DLD1 (cell line): Measurements from ENCODE around the gene SLC2A5.
"Not testable (repeated sequence)": the region's sequence is repeated elsewhere in the genome, so short reads cannot be mapped to it uniquely, and the experiment has no call there.

Experiments used
- in situ Hi-C: cut with HindIII; loops from 2 replicates; pipeline ENCODE4 v1.10.0; 2017; ENCODE audit warnings: low sequenced_read_pairs

SLC2A5 gene

GRCh38 chr1:9069326-9070100, at the start of gene SLC2A5:
Gene SLC2A5, minus strand, starts transcription at chr1:9069635. Its CDS starts 99 bp downstream, at chr1:9069536.
- in situ Hi-C loops, result no loop called here

DNA sequence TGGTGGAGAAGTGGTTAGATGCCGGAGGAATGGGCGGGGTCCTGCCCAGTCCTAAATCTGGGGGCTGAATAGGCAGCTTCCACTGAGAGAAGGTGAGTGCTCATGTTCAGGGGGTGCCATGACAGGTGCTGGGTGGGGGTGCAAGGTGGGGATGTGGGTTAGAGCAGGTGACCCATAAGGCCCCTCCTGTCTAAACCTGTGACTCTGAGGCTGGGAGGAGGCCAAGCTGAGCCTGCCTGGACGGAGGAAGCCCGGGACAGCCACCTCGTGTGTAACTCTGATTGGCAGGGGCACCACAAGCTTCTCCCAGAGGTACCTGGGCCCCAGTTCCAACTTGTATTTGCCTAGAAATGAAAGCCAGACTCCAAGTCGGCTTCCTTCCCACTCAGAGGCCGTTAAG, 48.8 kb upstream of the SLC2A5 start:
- in situ Hi-C loops, result no loop called here

DNA sequence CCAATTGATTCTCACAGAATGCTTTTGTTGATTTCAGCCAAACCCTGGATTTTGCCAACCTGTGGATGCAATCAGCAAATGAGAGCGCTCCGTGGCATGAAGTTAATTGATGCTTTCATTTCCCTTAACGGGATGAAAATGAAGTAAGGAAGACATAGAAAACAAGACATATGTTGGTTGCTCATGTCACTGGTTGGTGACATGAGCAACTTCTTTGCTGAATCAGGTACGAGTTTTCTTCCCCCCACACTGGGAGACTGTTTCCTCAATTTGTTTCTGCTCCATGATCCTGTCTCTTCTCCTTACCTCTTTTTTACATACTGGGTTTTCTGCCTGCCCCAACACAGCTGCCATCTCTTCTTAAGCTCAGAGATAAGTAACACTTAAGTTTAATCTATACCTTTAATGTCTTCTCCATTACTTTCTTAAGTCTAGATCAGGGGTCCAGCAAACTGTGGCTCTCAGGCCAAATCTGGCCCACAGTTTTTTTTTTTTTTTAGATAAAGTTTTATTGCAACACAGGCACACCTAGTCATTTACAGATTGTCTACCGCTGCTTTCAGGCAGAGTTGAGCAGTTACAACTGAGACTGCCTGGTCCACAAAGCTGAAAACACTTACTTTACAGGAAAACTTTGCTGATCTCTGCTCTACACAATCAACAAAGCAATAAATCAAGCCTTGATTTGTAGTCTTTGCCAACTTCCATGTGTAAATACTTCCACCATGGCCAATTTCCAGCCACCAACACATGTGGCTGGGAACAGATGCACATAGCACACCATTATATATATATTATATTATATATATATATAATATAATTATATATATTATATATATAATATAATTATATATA, 46.1 kb upstream of the SLC2A5 start:
- in situ Hi-C loops, result no loop called here

DNA sequence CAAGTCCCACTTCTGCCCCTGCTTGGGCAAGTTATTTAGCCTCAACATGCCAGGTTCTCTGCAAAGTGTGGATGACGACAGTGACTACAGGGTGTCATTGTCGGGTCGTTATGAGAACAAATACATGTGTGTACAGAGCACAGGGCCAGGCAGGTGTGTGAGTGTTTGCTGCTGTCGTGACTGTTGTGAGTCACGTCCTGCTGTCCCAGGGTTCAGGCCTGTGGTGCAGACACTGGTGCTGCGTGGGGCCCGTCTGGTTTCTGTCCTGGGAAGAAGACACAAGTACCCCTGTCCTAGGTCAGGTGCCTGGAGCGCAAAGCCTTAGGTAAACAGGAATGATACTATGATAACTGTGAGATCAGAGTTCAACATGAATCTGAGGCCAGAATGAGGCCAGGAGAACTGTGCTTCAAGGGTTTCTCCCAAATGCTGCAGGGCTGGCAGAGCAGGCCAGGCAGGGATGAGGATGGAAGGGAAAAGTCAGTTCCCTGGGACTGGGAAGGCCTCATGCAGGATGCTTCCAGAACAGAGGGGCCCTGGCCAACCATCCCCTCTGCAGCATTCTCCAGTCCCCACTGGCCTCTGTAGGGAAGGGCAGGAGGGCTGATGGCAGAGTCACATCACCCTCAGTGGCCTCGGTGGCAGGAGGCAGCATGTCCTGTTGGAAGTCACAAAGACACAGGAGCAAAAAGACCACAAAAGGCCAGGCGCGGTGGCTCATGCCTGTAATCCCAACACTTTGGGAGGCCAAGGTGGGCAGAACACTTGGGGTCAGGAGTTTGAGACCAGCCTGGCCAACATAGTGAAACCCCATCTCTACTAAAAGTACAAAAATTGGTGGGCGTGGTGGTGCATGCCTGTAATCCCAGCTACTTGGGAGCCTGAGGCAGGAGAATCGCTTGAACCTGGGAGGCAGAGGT, 43.8 kb upstream of the SLC2A5 start:
- in situ Hi-C loops, result no loop called here

- in situ Hi-C loops, result no loop called here
Measured at GRCh38 chr1:9111957-9112356, 42.5 kb upstream of the SLC2A5 start.

- in situ Hi-C loops, result no loop called here
Measured at GRCh38 chr1:9111357-9111691, 41.9 kb upstream of the SLC2A5 start.

- in situ Hi-C loops, result no loop called here
Measured at GRCh38 chr1:9110669-9111356, 41.4 kb upstream of the SLC2A5 start.

- in situ Hi-C loops, result no loop called here
Measured at GRCh38 chr1:9108056-9108665, 38.7 kb upstream of the SLC2A5 start.

GRCh38 chr1:9107136-9107535, 37.7 kb upstream of the SLC2A5 start:
- in situ Hi-C loops, result no loop called here

- in situ Hi-C loops, result no loop called here
Measured at GRCh38 chr1:9106286-9106685, 36.9 kb upstream of the SLC2A5 start.

DNA sequence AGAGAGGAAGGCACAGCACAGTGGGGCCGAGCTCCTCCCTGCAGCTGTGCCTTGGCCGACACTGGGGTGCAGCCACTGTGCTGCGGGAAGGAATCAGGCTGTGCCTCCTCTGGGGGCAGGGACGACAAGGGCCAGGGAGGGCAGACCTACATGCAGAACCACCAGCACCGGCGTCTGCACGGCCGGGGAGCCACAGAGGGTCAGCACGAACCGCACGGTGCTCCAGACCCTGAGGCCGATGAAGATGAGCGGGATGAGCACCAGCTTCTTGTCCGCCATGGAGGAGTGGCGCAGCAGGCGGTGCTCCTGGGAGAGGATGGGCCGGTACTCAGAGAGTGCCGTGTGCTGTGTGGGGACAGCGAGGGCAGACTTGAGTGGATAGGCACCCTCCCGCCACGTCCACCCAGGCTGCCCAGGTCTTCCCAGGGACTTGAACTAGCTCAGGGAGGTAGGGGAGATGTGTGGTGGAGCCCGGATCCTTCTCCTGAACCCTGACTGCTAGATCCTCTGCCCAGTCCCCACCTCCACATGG, 36.0 kb upstream of the SLC2A5 start:
- in situ Hi-C loops, result no loop called here

DNA sequence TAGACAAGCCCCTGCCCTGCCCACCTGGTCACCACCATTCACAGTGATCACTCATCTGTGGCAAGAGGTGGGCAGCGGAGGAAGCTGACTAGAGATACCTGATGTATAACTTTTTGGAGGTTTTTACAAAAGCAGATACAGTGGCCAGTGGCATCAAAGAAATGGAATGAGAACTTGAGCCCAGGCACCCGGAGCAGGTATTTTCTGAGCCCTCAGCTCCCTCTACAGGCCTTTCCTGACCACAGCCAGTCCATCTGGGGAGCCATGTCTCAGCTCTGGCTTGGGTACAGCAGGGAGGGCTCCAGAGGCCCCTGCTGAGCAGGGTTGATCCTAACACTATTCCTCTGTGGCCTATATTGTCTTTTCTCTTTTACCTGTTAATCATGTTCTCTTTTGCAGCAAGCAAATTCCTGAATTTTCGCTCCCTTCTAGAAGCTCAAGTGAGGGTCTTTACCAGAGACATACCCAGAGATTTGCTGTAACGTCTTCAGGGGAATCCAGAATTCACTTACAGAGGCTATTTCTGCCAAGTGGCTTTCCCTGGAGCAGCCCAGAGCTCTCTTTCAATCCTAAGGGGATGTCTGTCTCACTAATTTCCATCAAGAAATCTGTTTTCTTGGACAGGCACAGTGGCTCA, 32.2 kb upstream of the SLC2A5 start:
- in situ Hi-C loops, result no loop called here

GRCh38 chr1:9100471-9101043, 31.1 kb upstream of the SLC2A5 start:
- in situ Hi-C loops, result no loop called here

- in situ Hi-C loops, result no loop called here
Measured at GRCh38 chr1:9099555-9099954, 30.1 kb upstream of the SLC2A5 start.

DNA sequence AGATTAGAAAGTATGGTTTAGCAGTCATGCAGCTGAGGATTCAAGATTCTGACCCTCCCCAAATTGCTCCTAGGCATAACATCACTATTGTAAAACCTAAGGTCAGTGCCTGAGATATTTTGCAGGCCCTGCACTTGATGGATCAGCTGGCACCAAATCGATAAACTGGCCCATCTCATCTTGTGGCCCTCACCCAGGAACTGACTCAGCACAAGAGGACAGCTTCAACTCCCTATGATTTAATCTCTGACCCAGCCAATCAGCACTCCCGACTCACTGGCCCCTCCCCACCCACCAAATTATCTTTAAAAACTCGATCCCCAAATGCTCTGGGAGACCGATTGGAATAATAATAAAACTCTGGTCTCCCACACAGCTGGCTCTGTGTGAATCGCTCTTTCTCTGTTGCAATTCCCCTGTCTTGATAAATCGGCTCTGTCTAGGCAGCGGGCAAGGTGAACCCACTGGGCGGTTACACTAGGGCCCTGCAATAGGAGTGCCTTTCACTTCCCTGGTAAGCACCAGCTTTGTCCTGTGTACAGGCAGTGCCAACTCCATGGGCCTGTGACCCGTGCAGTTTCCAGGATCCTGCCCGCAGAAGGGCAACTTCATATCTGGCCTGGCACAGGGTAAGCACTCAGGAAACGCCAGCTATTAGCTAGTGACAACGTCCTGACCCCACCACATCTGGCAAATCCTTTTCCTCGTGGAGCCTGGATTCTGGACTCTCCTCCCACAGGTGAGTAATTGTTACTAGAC, 28.7 kb upstream of the SLC2A5 start:
- in situ Hi-C loops, result no loop called here

DNA sequence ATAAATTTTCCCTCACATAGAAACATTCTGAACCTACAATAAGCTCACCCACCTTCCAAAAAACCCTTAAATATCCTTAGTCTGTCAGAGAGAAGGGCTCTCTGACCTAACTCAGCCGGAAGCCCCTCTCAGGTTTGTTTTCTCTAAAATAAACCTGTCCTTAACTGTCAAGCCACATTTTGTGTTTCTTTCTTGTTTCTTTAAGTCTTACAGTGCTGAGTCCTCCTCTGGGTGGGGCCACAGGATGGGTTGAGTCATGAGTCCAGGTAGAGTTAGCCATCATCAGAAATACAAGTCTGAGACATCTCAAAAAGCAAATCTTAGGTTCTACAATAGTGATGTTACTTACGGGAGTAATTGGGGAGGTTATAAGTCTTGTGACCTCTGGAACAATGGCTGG, 26.4 kb upstream of the SLC2A5 start:
- in situ Hi-C loops, result no loop called here

- in situ Hi-C loops, result not testable (repeated sequence)
Measured at GRCh38 chr1:9093996-9094595, 24.7 kb upstream of the SLC2A5 start.

- in situ Hi-C loops, result no loop called here
Measured at GRCh38 chr1:9093581-9093980, 24.1 kb upstream of the SLC2A5 start.
